SH-SY5Y (cell line): Measurements from ENCODE around the gene TTLL3.

Experiments used
- GATA2 ChIP-seq: IDR thresholded peaks from 2 replicates; pipeline ENCODE4 v1.6.1; 2011; ENCODE audit warnings: mild to moderate bottlenecking, low read depth, low read length
- GATA3 ChIP-seq: IDR thresholded peaks from 2 replicates; pipeline ENCODE4 v1.6.1; 2011; ENCODE audit warnings: low read depth, mild to moderate bottlenecking, low read length, moderate library complexity

- TF ChIP-seq GATA3 (no peak), GATA2 (no peak)
These were observed 54.3 kb downstream of the TTLL3 start for GRCh38 chr3:9864200-9864927.
